HepG2 (cell line): ENCODE data around the gene USP40. TPM values are rescaled to one million over a fixed set of nuclear protein-coding genes. Genes with fewer than 3 reads are reported as not detected.

ENCODE experiments used
- ARID3A ChIP-seq: IDR thresholded peaks from 2 replicates; pipeline ENCODE4 v1.6.1; 2012; ENCODE audit warnings: low read depth, low read length, improper control_type of control experiment
- FOXA1 ChIP-seq, 2 experiments: fragments of 450-650 bp in 1 of 2; sonication (generic) in 1 of 2; formaldehyde crosslinking in 1 of 2; IDR thresholded peaks; 2 replicates each; pipeline versions ENCODE4 v1.4.0 to v1.6.1; 2016 to 2020; ENCODE audit warnings: missing genetic modification reagents in 1 of 2
- GATA4 ChIP-seq: sonication (generic); IDR thresholded peaks from 2 replicates; pipeline ENCODE4 v1.6.1; 2016; ENCODE audit warnings: antibody characterized with exemption, low read depth, borderline replicate concordance
- HMGXB4 ChIP-seq, 2 experiments: sonication (generic) in 1 of 2; formaldehyde crosslinking in 1 of 2; IDR thresholded peaks; 2 replicates each; pipeline versions ENCODE4 v1.4.0 to v1.6.1; 2018 to 2020; ENCODE audit warnings: missing genetic modification reagents in 2 of 2, borderline replicate concordance in 1 of 2, low read depth in 1 of 2, mild to moderate bottlenecking in 1 of 2, missing biosample characterization in 1 of 2
- JDP2 ChIP-seq: sonication (generic); formaldehyde crosslinking; IDR thresholded peaks from 2 replicates; pipeline ENCODE4 v1.8.1; 2022; ENCODE audit warnings: missing genetic modification reagents, borderline replicate concordance
- MAFF ChIP-seq: IDR thresholded peaks from 2 replicates; pipeline ENCODE4 v1.6.1; 2011; ENCODE audit warnings: low read depth, low read length, improper control_type of control experiment
- MAFK ChIP-seq, 2 experiments: IDR thresholded peaks in 1 of 2; conservative IDR thresholded peaks in 1 of 2; 2 replicates each; pipeline ENCODE4 v1.6.1; 2011; ENCODE audit warnings: improper control_type of control experiment in 2 of 2, low read length in 2 of 2
- NFE2L2 ChIP-seq: fragments of 150-350 bp; IDR thresholded peaks from 2 replicates; pipeline ENCODE4 v1.6.1; 2014; ENCODE audit warnings: low read length
- NR2C2 ChIP-seq: sonication (generic); formaldehyde crosslinking; IDR thresholded peaks from 2 replicates; pipeline ENCODE4 v1.4.0; 2020; ENCODE audit warnings: missing genetic modification reagents, mild to moderate bottlenecking, moderate library complexity, borderline replicate concordance
- RFX5 ChIP-seq: IDR thresholded peaks from 2 replicates; pipeline ENCODE4 v1.6.1; 2011; ENCODE audit warnings: low read depth, low read length, improper control_type of control experiment
- TARDBP ChIP-seq: sonication (generic); formaldehyde crosslinking; IDR thresholded peaks from 2 replicates; pipeline ENCODE4 v1.8.0; 2022; ENCODE audit warnings: mild to moderate bottlenecking, missing genetic modification reagents
- TFAP4 ChIP-seq: sonication (generic); IDR thresholded peaks from 2 replicates; pipeline ENCODE4 v1.6.1; 2016; ENCODE audit warnings: low read depth, borderline replicate concordance
- ZBTB1 ChIP-seq: sonication (generic); formaldehyde crosslinking; IDR thresholded peaks from 2 replicates; pipeline ENCODE4 v1.4.0; 2020; ENCODE audit warnings: missing genetic modification reagents, borderline replicate concordance
- ZBTB20 ChIP-seq: sonication (generic); formaldehyde crosslinking; IDR thresholded peaks from 2 replicates; pipeline ENCODE4 v1.8.1; 2023; ENCODE audit warnings: missing genetic modification reagents, low read depth, mild to moderate bottlenecking, borderline replicate concordance
- ZKSCAN8 ChIP-seq: IDR thresholded peaks from 2 replicates; pipeline ENCODE4 v1.6.1; 2016; ENCODE audit warnings: borderline replicate concordance, missing genetic modification reagents, missing compliant biosample characterization
- ZNF138 ChIP-seq: sonication (generic); formaldehyde crosslinking; IDR thresholded peaks from 2 replicates; pipeline ENCODE4 v1.5.0; 2020; ENCODE audit warnings: mild to moderate bottlenecking, low read depth, missing genetic modification reagents
- ZNF205 ChIP-seq: IDR thresholded peaks from 2 replicates; pipeline ENCODE4 v1.6.1; 2018; ENCODE audit warnings: missing biosample characterization, missing genetic modification reagents
- ZNF260 ChIP-seq: sonication (generic); formaldehyde crosslinking; IDR thresholded peaks from 2 replicates; pipeline ENCODE4 v1.4.0; 2020; ENCODE audit warnings: missing genetic modification reagents, low read depth, mild to moderate bottlenecking, borderline replicate concordance
- ZNF572 ChIP-seq: sonication (generic); formaldehyde crosslinking; IDR thresholded peaks from 2 replicates; pipeline ENCODE4 v1.5.1; 2020; ENCODE audit warnings: mild to moderate bottlenecking, missing genetic modification reagents
- polyA plus RNA-seq, 8 experiments: library from polyadenylated mRNA; depleted of rRNA in 3 of 8; stranded (reverse) in 7 of 8; unstranded in 1 of 8; fragments of >200 nt; fragmentation: Illumina TruSeq in 4 of 8; extraction: Trizol in 4 of 8; gene quantifications; 2 replicates each; pipeline versions ENCODE4 v1.2.1 to v1.2.3, GENCODE V29; 2011 to 2016; ENCODE audit warnings: low read depth in 4 of 8, missing spikeins in 1 of 8, mixed read lengths in 1 of 8; ENCODE audit not compliant: insufficient read depth in 1 of 8
- total RNA-seq, 5 experiments: library from RNA; depleted of rRNA; stranded (reverse); fragments of >200 nt; fragmentation: Illumina TruSeq; extraction: Trizol; gene quantifications; 2 replicates each; pipeline ENCODE4 v1.2.3, GENCODE V29; 2016; ENCODE audit warnings: low read depth in 1 of 5
- TF ChIP-seq, protein P1 (sequence below): sonication (generic); formaldehyde crosslinking; IDR thresholded peaks from 2 replicates; pipeline ENCODE4 v1.5.0; 2020; ENCODE audit warnings: missing genetic modification reagents, mild to moderate bottlenecking, borderline replicate concordance

USP40 gene
- total and polyA plus RNA-seq, 2 of the 13 experiments (the other 11 are each of a cell fraction or from before 2014, with no cell fraction given), result 41.0 to 46.3 TPM

- TF ChIP-seq TFAP4 (peak; percentile 10; the same call in 1 of the 2 replicates), TARDBP (CRISPR knock-in tag) (no peak), JDP2 (CRISPR knock-in tag) (no peak), ZBTB1 (CRISPR knock-in tag) (no peak), ARID3A (peak; percentile 39; the same call in 1 of the 2 replicates), MAFF (peak; percentile 90), ZNF572 (CRISPR knock-in tag) (no peak), ZBTB20 (CRISPR knock-in tag) (no peak), ZNF260 (no peak), MAFK (conservative IDR thresholded peaks at IDR 0.05 in 1 of 2, IDR thresholded peaks at IDR 0.05 in 1 of 2; ENCODE audit: low read length in 2 of 2) (peak; percentile 87 to 94), ZKSCAN8 (CRISPR knock-in tag) (no peak), HMGXB4 (CRISPR knock-in tag; IDR thresholded peaks at IDR 0.05; ENCODE audit: borderline replicate concordance in 1 of 2, low read depth in 1 of 2) (no peak), ZNF138 (CRISPR knock-in tag) (no peak), NFE2L2 (peak; percentile 95), ZNF205 (CRISPR knock-in tag) (no peak), NR2C2 (CRISPR knock-in tag) (0 out of 2 replicates have a peak, but pooled peaks have one; percentile 17), RFX5 (no peak), GATA4 (no peak), FOXA1 (IDR thresholded peaks at IDR 0.05) (no peak), FOXA1 (CRISPR knock-in tag; IDR thresholded peaks at IDR 0.05) (0 out of 2 replicates have a peak, but pooled peaks have one; percentile 14)
- TF ChIP-seq, protein P1, sequence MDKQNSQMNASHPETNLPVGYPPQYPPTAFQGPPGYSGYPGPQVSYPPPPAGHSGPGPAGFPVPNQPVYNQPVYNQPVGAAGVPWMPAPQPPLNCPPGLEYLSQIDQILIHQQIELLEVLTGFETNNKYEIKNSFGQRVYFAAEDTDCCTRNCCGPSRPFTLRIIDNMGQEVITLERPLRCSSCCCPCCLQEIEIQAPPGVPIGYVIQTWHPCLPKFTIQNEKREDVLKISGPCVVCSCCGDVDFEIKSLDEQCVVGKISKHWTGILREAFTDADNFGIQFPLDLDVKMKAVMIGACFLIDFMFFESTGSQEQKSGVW (CRISPR knock-in tag), result no peak
These were observed 139.8 kb downstream of the USP40 start (continued) for GRCh38 chr2:233426619-233427342.
